Stimulated activated CD8-positive, alpha-beta memory T cell treated with anti-CD3 and anti-CD28 coated beads, Interleukin-4, amount 100 ng/mL, for 4 hours (primary cell): Measurements from ENCODE around the gene OR5D14.

Experiments used
- DNase-seq, 2 donors: peaks; one replicate each; pipeline ENCODE4 v3.0.0-alpha.2; 2020; ENCODE audit warnings: low read depth in 2 of 2, low spot score in 1 of 2

OR5D14 gene

GRCh38 chr11:55795256-55795655, at the start of gene OR5D14:
Gene OR5D14 (plus strand): TSS chr11:55795556. CDS start chr11:55795556, 0 bp downstream.
- no peak for DNase-seq

GRCh38 chr11:55773138-55773537, 22.2 kb upstream of the OR5D14 start, which contains the start of gene OR5D13:
Gene OR5D13 (plus strand): TSS chr11:55773438. CDS start chr11:55773438, 0 bp downstream.
- DNase-seq, result no peak

GRCh38 chr11:55791606-55792005, 3.8 kb upstream of the OR5D14 start:
- DNase-seq, result no peak

- no peak for DNase-seq
These were observed 2.0 kb upstream of the OR5D14 start for GRCh38 chr11:55793321-55793720.

GRCh38 chr11:55806248-55806647, 10.9 kb downstream of the OR5D14 start:
- DNase-seq, result no peak

GRCh38 chr11:55811067-55811466, 15.7 kb downstream of the OR5D14 start, which contains the start of gene OR5L1:
Gene OR5L1 (plus strand): TSS chr11:55811367. CDS start chr11:55811467, 100 bp downstream.
- no peak for DNase-seq

GRCh38 chr11:55819330-55819729, 24.0 kb downstream of the OR5D14 start, which contains the start of gene OR5D18:
Gene OR5D18 (plus strand): TSS chr11:55819630. CDS start chr11:55819630, 0 bp downstream.
- DNase-seq, result no peak

GRCh38 chr11:55826919-55827318, 31.6 kb downstream of the OR5D14 start, which contains the start of gene OR5L2:
Gene OR5L2 (plus strand): TSS chr11:55827219. CDS start chr11:55827219, 0 bp downstream.
- no peak for DNase-seq

GRCh38 chr11:55838452-55838851, 43.1 kb downstream of the OR5D14 start, which contains the start of gene OR5D16:
Gene OR5D16 (plus strand): TSS chr11:55838752. CDS start chr11:55838752, 0 bp downstream.
- DNase-seq, result no peak
